Suppressor macrophage treated with lipopolysaccharide for 1 hour (primary cell): ENCODE data around the gene MR1.
"Not testable (repeated sequence)": the region's sequence is repeated elsewhere in the genome, so short reads cannot be mapped to it uniquely, and the experiment has no call there.

Experiments
- DNase-seq, 3 donors: peaks; one replicate each; pipeline ENCODE4 v3.0.0-alpha.2; 2020 to 2022

Gene MR1

DNA sequence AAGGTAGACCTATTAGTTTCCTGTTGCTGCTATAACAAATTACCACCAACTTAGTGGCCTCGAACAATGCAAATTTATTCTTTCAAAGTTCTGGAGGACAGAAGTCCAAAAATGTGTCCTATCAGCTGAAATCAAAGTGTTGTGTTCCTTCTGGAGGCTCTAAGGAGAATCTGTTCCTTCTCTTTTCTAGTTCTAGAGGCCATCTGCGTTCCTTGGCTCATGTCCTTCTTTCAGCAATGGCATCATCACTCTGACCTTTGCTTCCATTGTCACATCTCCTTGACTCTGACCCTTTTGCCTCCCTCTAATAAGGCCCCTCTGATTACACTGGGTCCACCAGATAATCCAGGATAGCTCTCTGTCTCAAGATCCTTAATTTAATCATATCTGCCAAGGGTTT is 1.2 kb upstream of the MR1 start:
- DNase-seq = peak; percentile 42 to 65 (median 46)

- peak; percentile 86 to 96 (median 89) for DNase-seq
Observed at GRCh38 chr1:181033128-181033798, 520 bp upstream of the MR1 start.

- not testable (repeated sequence) for DNase-seq
Observed at GRCh38 chr1:181035210-181035609, 1.4 kb downstream of the MR1 start.

- DNase-seq = peak; percentile 58 to 85 (median 68)
Observed at GRCh38 chr1:181036107-181036836, 2.5 kb downstream of the MR1 start.

- DNase-seq = peak in 2 of 3 donors; percentile 38 to 46
Observed at GRCh38 chr1:181037386-181037785, 3.6 kb downstream of the MR1 start.

GRCh38 chr1:181038399-181038873 is 4.7 kb downstream of the MR1 start:
- peak; percentile 76 to 83 (median 80) for DNase-seq

GRCh38 chr1:181040284-181040865 is 6.6 kb downstream of the MR1 start:
- DNase-seq = no peak

GRCh38 chr1:181043025-181043888 is 9.5 kb downstream of the MR1 start:
- peak; percentile 83 to 88 (median 87) for DNase-seq

DNA sequence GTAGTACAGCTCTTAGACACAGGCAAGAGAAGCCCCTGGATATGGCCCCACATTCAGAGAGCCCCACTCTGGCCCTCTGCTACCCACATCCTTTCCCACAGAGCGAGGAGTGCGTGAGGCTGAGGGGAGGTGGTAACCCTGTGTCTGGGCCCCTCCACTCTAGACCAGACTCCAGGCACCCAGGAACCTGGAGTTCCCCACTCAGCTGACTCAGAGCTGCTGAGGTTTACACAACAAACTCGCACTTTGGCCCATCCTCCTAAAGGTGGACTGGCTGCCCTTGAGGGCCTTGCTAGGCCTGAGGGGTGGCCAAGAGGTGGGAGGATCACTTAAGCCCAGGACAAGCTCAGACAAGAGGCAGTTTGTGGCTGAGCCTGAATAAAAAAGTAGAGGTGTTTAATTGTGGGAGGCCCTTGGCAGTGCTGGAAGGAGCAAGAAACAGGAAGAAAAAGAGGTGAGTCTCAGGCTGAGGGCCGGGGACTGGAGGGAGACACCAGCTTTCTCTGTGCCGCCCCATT is 10.7 kb downstream of the MR1 start:
- DNase-seq = peak; percentile 74 to 80 (median 79)

DNA sequence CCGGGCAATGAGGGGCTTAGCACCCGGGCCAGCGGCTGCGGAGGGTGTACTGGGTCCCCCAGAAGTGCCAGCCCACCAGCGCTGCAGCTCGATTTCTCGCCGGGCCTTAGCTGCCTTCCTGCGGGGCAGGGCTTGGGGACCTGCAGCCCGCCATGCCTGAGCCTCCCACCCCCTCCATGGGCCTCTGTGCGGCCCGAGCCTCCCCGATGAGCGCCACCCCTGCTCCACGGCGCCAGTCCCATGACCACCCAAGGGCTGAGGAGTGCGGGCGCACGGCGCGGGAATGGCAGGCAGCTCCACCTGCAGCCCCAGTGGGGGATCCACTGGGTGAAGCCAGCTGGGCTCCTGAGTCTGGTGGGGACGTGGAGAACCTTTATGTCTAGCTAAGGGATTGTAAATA is 12.2 kb downstream of the MR1 start:
- DNase-seq = not testable (repeated sequence)

GRCh38 chr1:181049378-181049777 is 15.6 kb downstream of the MR1 start:
- DNase-seq = no peak

DNA sequence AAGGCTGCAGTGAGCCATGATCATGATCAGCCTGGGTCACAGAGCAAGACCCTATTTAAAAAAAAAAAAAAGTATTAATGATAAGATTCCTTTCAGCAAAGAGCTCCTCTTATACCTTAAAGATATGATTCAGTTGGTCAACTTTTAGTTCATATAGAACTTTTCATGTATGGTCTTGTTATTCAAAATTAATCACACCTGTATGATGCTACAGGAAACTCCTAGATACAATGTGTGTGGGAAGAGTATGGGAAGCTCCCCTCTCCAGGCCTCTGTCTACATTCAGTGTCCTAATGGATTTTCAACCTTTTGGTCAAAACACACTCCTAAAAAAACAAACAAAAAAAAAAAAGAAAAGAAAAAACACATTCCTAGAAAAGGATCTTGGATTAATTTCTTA is 17.1 kb downstream of the MR1 start:
- no peak for DNase-seq

DNA sequence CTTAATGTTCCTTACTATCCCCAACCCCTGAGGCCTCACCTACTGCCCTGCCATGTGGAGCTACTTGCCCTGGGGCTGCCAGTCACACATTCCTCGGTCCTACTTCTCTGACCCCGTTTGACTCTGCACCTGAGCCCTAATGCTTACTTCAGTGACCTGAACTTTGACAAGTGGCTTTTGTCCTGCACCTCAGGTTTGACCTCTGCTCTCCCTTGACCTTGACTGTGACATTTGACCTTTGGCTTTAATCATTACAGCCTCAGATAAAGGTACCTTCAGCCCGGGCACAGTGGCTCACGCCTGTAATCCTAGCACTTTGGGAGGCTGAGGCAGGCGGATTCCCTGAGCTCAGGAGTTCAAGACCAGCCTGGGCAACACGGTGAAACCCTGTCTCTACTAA is 22.8 kb downstream of the MR1 start:
- no peak for DNase-seq

- no peak for DNase-seq
Observed at GRCh38 chr1:181057079-181057478, 23.3 kb downstream of the MR1 start.

DNA sequence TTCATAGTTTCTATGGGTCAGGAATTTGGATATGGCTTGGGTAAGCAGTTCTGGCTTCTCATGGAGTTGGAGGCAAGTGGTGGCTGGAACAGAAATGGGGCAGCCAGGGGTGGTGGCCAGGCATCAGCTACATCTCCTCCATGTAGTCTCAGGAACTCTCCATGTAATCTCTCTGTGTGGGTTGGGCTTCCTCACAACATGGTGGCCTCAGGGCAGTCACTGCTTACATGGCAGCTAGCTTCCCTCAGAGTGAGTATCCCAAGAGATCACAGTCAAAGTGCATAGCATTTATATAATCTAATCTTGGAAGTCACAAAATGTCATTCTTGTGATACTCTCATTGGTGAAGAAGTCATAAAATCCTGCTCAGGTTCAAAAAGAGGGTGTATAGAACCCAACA is 25.7 kb downstream of the MR1 start:
- DNase-seq = no peak

- DNase-seq = peak; percentile 29 to 49 (median 37)
Observed at GRCh38 chr1:181060066-181060465, 26.3 kb downstream of the MR1 start.

DNA sequence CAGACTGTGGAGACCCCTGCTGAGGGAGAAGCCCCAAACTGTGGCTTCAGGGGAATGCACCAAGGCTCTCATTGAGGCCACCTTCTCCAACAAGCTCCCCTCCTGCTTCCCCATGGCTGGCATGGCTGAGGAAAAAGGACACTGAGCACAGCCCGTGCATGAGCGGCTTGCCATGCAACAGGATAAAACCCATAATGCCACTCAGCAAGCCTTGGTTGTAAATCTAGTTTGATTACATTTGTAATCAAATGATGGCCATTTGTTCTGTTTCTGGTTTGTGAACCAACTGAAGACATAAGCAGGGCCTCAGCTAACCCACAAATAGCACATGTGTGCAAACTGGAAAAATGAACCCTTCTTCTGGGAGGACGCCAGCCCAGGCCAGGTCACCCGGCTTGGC is 27.2 kb downstream of the MR1 start:
- not testable (repeated sequence) for DNase-seq

DNA sequence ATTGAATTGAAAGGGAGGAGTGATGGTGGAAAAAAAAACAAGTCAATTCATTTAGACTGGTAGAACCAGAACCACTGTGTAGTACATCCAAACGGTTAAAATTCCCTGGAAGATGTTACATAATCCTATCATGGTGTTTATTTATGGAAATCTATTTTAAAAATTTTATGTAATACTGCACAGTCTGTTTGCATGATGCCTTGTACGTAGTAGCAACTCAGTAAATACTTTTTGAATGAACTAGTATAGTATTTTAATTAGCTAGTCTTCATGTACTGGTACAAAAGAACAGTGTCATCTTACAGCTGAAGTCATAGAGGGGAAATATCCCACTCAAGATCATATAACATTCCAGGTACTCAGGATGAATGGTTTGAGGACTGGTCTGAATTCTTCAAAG is 27.7 kb downstream of the MR1 start:
- DNase-seq = no peak

DNA sequence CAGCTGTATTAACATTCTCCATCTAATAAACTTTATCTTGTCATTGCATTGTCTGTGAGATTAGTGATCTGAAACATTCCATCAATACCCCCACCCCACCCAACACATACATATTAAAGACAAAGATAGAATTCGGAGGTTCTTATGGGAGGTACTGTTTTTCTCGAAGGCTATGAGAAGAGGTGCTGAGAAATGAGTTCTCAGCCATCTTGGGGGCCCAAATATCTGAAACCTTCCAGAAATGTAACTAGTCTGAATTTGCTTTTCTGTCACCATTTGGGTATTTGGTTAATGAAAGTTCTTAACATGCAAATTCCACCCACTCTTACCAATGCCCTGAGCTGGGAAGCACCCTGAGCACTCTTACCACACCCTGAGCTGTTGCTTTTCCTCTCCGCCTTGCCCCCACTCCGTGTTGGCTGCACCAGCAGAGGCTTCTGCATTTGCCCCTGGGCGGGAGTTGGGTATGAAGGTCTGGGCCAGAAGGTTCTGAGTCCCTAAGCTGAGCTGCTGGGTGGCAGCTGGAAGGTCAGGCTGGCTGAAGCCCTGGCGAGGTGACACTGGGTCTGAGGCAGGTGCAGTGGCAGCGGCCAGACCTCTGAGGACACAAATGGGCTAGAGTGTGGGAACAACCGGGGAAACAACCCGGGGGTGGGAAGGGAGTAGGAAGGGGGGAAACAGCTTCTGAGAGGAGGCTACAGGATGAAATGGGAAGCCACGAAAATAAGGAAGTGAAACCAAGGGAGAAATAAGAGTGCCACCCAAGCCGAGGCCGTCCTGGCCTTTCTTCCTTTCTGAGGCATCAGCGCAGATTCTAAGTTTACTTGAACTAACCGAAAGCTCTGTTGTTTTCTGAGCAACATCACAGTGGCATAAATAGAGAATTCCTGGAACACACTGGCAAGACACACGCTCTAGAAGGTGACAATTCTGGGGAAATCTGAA is 28.4 kb downstream of the MR1 start:
- DNase-seq = peak; percentile 89 to 93 (median 90)

DNA sequence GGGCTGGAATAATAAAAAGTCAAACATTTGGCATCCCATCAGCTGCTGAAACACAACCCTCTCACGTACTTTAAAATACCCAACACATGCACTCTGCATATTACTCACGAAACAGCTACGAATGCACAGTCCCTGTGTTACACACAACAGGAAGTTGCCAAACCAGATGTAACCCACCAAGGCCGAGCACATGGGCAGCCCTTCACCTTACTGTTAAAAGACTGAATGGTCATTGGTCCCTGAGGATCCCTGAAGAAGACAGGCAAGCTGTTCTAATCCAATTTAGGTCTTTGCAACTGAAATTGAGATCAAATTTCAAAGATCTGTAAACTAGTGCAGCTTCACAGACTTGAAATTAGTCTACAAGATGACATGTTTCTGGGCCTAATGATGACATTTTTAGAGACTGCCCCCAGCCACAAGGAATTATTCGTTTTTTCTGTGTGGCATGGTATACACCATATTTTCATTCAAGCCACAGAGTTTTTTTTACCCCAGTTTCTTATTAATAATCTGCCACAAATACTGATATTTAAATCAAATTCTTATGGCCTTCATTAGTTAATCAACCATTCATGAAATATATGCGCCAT is 29.1 kb downstream of the MR1 start:
- peak; percentile 68 to 85 (median 72) for DNase-seq
